ENCODE data around the gene CDK15. TPM values are rescaled to one million over a fixed set of nuclear protein-coding genes. Genes with fewer than 3 reads are reported as not detected.

Gene CDK15
- total RNA-seq, 2 experiments from 2014 or later = not detected

DNA sequence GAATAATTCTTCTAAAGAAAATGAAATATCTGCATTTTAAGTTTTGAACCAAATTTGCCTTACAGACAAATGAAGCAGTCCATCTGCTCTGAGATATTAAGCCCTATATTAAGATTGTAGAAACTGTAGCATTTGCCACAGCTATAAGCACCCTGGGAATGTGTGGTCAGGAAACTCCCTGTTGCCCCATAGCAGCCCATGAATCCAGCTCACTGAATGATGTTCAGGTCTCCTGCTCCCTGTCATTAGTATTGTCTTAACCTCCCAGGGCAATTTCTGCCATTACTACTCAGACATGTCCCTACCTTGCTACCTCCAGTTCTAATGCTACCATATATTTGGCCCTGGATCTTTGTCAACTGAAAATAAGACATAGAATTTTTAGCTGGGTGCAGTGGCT, 41.1 kb downstream of the CDK15 start:
- Mint-ChIP-seq H3K27ac (no peak overlapping the region), H3K9me3 (no peaks in the 10 kb centered on the region), H3K36me3 (ENCODE audit: low read depth) (no peaks in the 10 kb centered on the region), H3K27me3 (peaks cover 4% of the 10 kb centered on the region), H3K4me3 (no peak overlapping the region), H3K4me1 (no peaks in the 10 kb centered on the region)
- CTCF ChIA-PET = no interaction called here
- DNase-seq = no peak
- POLR2A ChIA-PET = no interaction called here

DNA sequence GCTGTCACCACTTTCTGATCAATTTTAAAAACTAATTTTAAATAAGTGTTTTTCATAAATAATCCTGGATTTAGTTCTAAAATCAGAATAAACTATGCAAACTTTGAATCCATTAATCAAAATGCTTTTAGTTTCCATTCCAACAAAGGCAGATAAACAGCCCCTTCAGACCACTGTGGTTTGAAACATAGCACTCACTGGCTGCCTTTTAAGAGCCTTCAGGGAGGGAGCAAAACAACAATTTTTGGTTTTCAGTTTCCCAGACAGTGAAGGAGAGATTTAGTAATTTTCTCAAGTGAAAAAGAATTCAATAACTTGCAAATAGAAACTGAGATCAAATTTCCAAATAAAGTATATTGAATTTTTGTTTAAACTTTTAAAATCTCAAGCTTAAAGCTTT, 46.1 kb downstream of the CDK15 start:
- Mint-ChIP-seq H3K9me3 (no peaks in the 10 kb centered on the region), H3K36me3 (ENCODE audit: low read depth) (no peaks in the 10 kb centered on the region), H3K27ac (no peak overlapping the region), H3K4me3 (no peak overlapping the region), H3K27me3 (peaks cover 8% of the 10 kb centered on the region), H3K4me1 (no peaks in the 10 kb centered on the region)
- no peak for DNase-seq
- CTCF ChIA-PET = no interaction called here
- POLR2A ChIA-PET = no interaction called here

GRCh38 chr2:201852878-201853415, 46.6 kb downstream of the CDK15 start:
- H3K4me3 Mint-ChIP-seq = no peak overlapping the region
- no peak for DNase-seq
- H3K9me3 Mint-ChIP-seq = no peaks in the 10 kb centered on the region
- H3K27me3 Mint-ChIP-seq = peaks cover 11% of the 10 kb centered on the region
- CTCF ChIA-PET = no interaction called here
- POLR2A ChIA-PET = no interaction called here
- no peaks in the 10 kb centered on the region for H3K4me1 Mint-ChIP-seq
- no peak overlapping the region for H3K27ac Mint-ChIP-seq
- no peaks in the 10 kb centered on the region for H3K36me3 Mint-ChIP-seq (ENCODE audit: low read depth)

DNA sequence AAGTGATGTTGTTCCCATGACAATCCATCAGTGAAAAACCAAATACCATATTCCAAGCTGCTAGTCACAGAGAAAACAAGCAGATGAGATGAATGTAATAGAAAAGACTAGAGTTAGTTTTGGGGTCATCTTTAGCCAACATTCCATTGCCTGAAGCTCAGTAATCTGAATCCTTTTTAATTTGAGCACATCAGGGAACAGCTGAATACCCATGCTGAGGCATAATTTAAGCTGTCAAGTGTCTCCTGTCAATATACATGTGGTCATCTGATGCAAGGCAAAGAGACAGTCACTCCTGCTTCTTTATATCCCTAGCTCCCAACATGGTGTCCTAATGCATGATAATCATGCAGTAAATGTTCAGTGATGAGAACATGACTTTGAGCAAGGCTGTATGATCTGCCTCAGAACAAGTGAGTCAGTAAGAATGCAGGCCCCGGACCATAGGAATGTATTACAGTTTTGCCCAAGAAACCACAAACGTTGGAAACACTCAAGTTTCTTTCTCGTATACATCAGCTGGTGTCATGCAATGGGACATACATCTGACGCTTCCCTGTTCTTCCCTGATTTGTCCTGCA, 48.0 kb downstream of the CDK15 start:
- no peak overlapping the region for H3K27ac Mint-ChIP-seq
- H3K4me3 Mint-ChIP-seq = no peak overlapping the region
- ChIA-PET CTCF (no interaction called here), POLR2A (no interaction called here)
- no peaks in the 10 kb centered on the region for H3K36me3 Mint-ChIP-seq (ENCODE audit: low read depth)
- H3K4me1 Mint-ChIP-seq = peaks cover 5% of the 10 kb centered on the region
- H3K9me3 Mint-ChIP-seq = no peaks in the 10 kb centered on the region
- H3K27me3 Mint-ChIP-seq = peaks cover 18% of the 10 kb centered on the region
- no peak for DNase-seq

- POLR2A ChIA-PET = no interaction called here
- H3K27ac Mint-ChIP-seq = no peak overlapping the region
Observed at GRCh38 chr2:201854841-201855240, 48.5 kb downstream of the CDK15 start.

GRCh38 chr2:201855356-201855755, 49.0 kb downstream of the CDK15 start:
- peaks cover 5% of the 10 kb centered on the region for H3K4me1 Mint-ChIP-seq
- H3K4me3 Mint-ChIP-seq = no peak overlapping the region
- H3K9me3 Mint-ChIP-seq = no peaks in the 10 kb centered on the region
- H3K27me3 Mint-ChIP-seq = peaks cover 21% of the 10 kb centered on the region
- no peak overlapping the region for H3K27ac Mint-ChIP-seq
- POLR2A ChIA-PET = no interaction called here
- no peaks in the 10 kb centered on the region for H3K36me3 Mint-ChIP-seq (ENCODE audit: low read depth)
- DNase-seq = no peak
- CTCF ChIA-PET = no interaction called here

More at GRCh38 chr2:201854841-201855240, 48.5 kb downstream of the CDK15 start:
- H3K4me3 Mint-ChIP-seq = no peak overlapping the region
- CTCF ChIA-PET = no interaction called here
- H3K9me3 Mint-ChIP-seq = no peaks in the 10 kb centered on the region
- peaks cover 5% of the 10 kb centered on the region for H3K4me1 Mint-ChIP-seq
- DNase-seq = no peak
- peaks cover 18% of the 10 kb centered on the region for H3K27me3 Mint-ChIP-seq
- no peaks in the 10 kb centered on the region for H3K36me3 Mint-ChIP-seq (ENCODE audit: low read depth)

DNA sequence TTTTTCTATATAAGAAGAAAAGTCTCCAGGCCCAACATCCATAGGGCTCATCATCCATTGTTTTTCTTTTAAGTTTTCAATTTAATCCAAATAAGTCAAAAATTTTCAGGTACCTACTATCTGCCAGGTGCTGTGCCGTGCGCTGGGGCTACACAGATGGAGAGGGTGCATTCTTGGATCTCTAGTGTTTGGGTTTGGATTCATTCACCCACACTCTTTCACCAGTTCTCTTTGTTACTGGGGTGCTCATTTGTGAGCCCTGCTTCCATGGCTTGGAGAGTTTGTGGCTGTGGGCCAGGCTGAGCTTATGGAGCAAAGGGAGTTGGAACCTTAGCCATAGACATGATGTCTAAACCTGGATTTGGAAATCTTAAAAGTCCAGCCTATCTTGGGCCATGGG, 51.0 kb downstream of the CDK15 start:
- DNase-seq = no peak
- Mint-ChIP-seq H3K27ac (no peak overlapping the region), H3K4me3 (no peak overlapping the region), H3K27me3 (peaks cover 25% of the 10 kb centered on the region), H3K4me1 (peaks cover 5% of the 10 kb centered on the region), H3K36me3 (ENCODE audit: low read depth) (no peaks in the 10 kb centered on the region), H3K9me3 (no peaks in the 10 kb centered on the region)
- ChIA-PET CTCF (no interaction called here), POLR2A (no interaction called here)

DNA sequence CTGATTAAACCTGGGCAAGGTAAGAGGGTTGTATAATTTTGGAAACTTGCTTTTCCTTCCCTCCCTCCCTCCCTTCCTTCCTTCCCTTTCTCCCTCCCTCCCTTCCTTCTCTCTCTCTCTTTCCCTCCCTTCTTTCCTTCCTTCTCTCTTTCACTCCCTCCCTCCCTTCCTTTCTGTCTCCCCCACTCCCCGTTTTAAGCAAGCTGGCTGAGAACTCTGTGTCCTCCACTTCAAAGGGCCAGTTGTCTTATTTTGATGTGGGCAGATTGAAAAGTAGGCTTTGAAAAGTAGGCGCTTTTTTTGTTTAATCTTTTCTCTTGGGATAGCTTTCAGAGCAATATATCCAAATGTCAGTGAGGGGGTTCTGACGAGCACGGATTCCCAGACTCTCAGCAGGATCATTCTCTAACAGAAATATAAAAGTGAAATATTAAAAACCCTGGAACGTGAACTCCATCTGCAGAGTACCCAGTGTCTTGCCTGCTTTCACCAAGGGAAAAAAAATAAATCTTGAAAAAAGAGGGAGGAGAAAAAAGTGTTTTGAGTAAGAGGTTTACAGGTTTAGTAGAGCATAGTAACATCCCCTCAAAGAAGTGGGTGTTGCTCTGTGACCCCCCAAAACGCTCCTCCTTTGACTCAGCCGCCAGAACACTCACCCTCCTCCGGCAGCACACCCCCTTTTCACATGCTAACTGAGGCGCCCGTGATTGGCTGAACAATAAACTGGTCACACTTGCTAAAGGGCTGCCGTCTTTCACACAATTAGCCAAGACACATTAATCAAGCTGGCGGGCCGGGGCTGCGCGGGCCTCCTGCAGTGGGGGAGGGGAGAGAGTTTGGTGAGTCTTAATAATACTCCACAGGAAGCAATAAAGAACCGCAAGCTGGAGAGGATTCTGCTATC, 52.2 kb downstream of the CDK15 start:
- H3K27me3 Mint-ChIP-seq = peaks cover 25% of the 10 kb centered on the region

GRCh38 chr2:201859949-201860348, 53.6 kb downstream of the CDK15 start:
- peaks cover 5% of the 10 kb centered on the region for H3K4me1 Mint-ChIP-seq
- H3K4me3 Mint-ChIP-seq = no peak overlapping the region
- ChIA-PET CTCF (interaction anchor here (0.6 to 2.8 kb wide), 11 partner anchors 14 to 627 kb away, joined by 3 to 22 read pairs (median 3); partner anchors contain the start of gene ALS2), POLR2A (interaction anchor here (1.2 kb wide), 1 partner anchor 320 kb away, joined by 3 read pairs; no protein-coding TSS in a partner anchor)
- H3K27ac Mint-ChIP-seq = no peak overlapping the region
- peaks cover 27% of the 10 kb centered on the region for H3K27me3 Mint-ChIP-seq
- DNase-seq = no peak
- H3K36me3 Mint-ChIP-seq (ENCODE audit: low read depth) = no peaks in the 10 kb centered on the region
- no peaks in the 10 kb centered on the region for H3K9me3 Mint-ChIP-seq

More for the DNA sequence above, 52.2 kb downstream of the CDK15 start:
- Mint-ChIP-seq H3K9me3 (no peaks in the 10 kb centered on the region), H3K4me1 (peaks cover 5% of the 10 kb centered on the region), H3K4me3 (no peak overlapping the region), H3K27ac (no peak overlapping the region), H3K36me3 (ENCODE audit: low read depth) (no peaks in the 10 kb centered on the region)
- ChIA-PET CTCF (interaction anchor here (0.7 to 2.8 kb wide), 5 partner anchors 34 to 320 kb away, joined by 3 to 22 read pairs (median 5); no protein-coding TSS in a partner anchor), POLR2A (no interaction called here)
- DNase-seq = no peak

DNA sequence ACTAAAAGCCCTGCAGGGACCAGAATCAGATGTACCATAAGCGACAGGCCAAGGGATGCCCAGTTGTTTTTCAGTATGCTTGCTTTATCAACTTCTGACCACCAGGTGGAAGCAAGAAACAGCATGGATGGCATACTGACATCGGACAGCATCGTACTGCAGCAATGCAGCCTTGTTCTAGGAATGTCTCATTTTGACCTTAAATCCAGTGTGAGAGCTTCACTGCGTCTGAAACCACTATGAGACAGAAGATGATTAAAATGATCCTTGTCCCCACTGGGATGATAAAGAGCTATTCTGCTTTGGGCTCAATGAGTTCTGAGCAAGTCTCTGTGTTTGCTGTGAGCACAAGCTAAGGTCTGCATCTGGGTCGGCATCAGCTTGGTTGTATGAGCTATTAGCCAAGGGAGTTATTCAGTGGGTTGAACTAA, 54.3 kb downstream of the CDK15 start:
- Mint-ChIP-seq H3K27me3 (peaks cover 28% of the 10 kb centered on the region), H3K4me1 (peaks cover 5% of the 10 kb centered on the region), H3K4me3 (no peak overlapping the region), H3K27ac (no peak overlapping the region), H3K36me3 (ENCODE audit: low read depth) (no peaks in the 10 kb centered on the region), H3K9me3 (no peaks in the 10 kb centered on the region)
- CTCF ChIA-PET = interaction anchor here (0.6 to 2.8 kb wide), 10 partner anchors 15 to 329 kb away, joined by 3 to 22 read pairs (median 4); partner anchors contain the start of gene ALS2
- DNase-seq = peak; percentile 30
- POLR2A ChIA-PET = interaction anchor here (1.2 kb wide), 1 partner anchor 319 kb away, joined by 3 read pairs; no protein-coding TSS in a partner anchor

DNA sequence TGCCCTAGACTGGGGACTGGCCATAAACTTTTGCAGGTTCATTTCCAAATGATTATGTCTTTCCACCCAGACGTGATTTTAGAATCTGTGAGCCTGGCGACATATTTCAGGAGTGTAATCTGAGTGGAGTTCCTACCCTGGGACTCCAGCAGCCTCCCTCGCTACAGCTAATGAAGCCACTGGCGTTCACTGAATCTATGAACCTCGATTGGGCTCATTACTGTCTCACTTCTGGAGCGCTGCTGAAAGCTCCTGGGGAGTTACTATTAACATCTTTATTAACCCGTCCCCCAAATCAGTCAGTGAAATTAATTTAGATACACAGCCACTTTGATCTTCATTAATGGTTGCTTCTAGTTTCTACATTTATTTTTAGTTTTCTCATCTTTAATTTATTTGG, 56.5 kb downstream of the CDK15 start:
- CTCF ChIA-PET = interaction anchor here (1.7 kb wide), 1 partner anchor 316 kb away, joined by 6 read pairs; no protein-coding TSS in a partner anchor
- POLR2A ChIA-PET = no interaction called here
- peaks cover 5% of the 10 kb centered on the region for H3K4me1 Mint-ChIP-seq
- no peak overlapping the region for H3K4me3 Mint-ChIP-seq
- H3K36me3 Mint-ChIP-seq (ENCODE audit: low read depth) = no peaks in the 10 kb centered on the region
- peaks cover 22% of the 10 kb centered on the region for H3K27me3 Mint-ChIP-seq
- H3K9me3 Mint-ChIP-seq = no peaks in the 10 kb centered on the region
- DNase-seq = no peak
- H3K27ac Mint-ChIP-seq = no peak overlapping the region

GRCh38 chr2:201866643-201867473, 60.5 kb downstream of the CDK15 start:
- ChIA-PET POLR2A (no interaction called here), CTCF (no interaction called here)
- Mint-ChIP-seq H3K27ac (no peak overlapping the region), H3K27me3 (peaks cover 12% of the 10 kb centered on the region), H3K36me3 (ENCODE audit: low read depth) (no peaks in the 10 kb centered on the region), H3K4me1 (no peaks in the 10 kb centered on the region), H3K4me3 (no peak overlapping the region), H3K9me3 (no peaks in the 10 kb centered on the region)
- no peak for DNase-seq

DNA sequence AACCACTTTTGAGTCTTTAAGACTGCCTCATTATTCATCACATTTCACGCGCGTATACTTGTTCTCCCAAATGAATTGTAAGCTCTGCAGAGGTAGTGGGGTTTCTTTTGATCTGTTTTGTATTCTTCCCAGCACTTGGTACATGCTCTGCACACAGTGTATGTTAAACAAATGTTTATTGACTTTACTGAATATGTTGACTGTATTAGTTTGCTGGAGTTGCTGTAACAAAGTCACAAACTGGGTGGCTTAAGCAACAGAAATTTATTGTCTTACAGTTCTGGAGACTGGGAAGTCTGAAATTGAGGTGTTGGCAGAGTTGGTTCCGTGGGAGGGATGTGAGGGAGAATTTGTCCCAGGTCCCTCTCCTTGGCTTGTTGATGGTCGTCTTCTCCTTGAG, 65.1 kb downstream of the CDK15 start:
- no peaks in the 10 kb centered on the region for H3K36me3 Mint-ChIP-seq (ENCODE audit: low read depth)
- no peak for DNase-seq
- no peaks in the 10 kb centered on the region for H3K9me3 Mint-ChIP-seq
- peaks cover 15% of the 10 kb centered on the region for H3K27me3 Mint-ChIP-seq
- ChIA-PET CTCF (no interaction called here), POLR2A (no interaction called here)
- H3K4me1 Mint-ChIP-seq = no peaks in the 10 kb centered on the region
- no peak overlapping the region for H3K27ac Mint-ChIP-seq
- no peak overlapping the region for H3K4me3 Mint-ChIP-seq
